HG03039 (cell line): Measurements from ENCODE around the gene LENG1.
"Not testable (repeated sequence)": the region's sequence is repeated elsewhere in the genome, so short reads cannot be mapped to it uniquely, and the experiment has no call there.

ENCODE experiments used
- ATAC-seq: cut with Tn5 transposase; IDR thresholded peaks from one replicate; pipeline ENCODE4 v1.9.1; 2021; ENCODE audit warnings: mild to moderate bottlenecking, moderate library complexity; ENCODE audit not compliant: unreplicated experiment

LENG1 gene

GRCh38 chr19:54159352-54160181 is at the start of gene LENG1:
LENG1 (minus strand) TSS chr19:54159721; CDS start chr19:54159695, 26 bp downstream.
- peak; percentile 88 for ATAC-seq

DNA sequence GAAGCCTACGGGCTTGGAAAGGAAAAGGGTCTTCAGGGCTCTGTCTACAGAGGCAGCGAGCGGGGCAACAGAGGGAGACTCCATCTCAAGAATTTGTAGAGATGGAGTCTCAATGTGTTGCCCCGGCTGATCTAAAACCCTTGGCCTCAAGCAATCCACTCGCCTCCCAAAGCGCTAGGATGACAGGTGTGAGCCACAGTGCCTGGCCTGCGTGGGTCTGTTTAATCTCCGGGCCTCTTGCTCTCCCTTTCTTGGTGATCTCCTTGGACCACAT is 49.2 kb upstream of the LENG1 start:
- ATAC-seq = no peak

DNA sequence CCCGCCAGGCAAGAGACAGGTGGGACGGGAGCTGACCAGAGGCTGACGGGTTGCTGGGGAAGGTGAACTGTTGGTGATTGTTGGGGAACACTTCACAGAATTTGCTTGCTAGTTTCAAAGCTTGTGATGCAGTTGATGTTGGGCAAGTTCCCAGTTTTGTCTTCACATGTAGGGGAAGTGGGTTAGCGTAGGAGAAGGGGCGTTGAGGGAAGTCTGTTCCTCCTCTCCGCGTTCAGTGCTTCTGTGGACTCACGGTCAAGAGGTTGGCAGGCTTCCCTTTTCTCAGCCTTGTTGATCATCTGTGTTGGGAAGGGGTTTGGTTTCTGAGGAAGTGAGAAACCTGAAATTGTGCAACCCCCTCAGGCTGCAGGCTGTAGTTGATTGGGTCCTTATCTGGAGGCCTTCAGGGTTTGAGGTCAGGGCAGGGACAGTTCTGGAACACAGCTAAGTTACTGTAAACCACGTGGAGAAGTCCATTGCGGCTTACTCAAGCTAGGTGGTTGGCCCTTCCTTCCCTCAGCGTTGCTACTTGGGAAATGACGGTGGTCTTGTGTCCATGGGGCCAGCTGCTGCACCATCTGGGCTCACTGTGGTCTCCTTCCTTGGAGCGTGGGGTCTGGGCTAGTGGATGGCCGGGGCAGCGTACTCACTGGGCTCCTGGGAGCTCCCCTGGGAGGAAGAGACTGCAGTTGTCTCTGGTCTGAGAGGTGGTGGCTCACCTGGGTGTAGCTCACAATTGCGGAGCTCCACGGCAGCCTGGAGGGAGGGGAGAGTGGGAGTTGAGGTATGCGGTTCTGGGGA is 48.7 kb upstream of the LENG1 start:
- ATAC-seq = no peak

DNA sequence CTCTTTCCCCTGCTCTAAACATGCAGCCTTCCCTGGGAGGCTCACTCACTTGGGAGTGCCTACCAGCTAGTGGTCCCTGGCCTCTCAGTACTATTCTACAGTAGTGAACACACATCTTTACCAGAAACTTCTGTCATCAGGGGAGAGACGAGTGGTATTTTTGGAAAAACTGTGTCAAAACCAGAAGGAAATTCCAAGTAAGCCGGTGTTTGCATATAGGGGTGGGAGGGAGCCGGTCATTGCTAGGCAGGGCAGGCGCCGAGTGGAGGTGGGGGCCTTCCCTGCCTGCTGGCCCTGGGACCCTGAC is 48.1 kb upstream of the LENG1 start:
- ATAC-seq = no peak

- ATAC-seq = not testable (repeated sequence)
Observed at GRCh38 chr19:54207193-54207592, 47.7 kb upstream of the LENG1 start.

GRCh38 chr19:54206831-54207177 is 47.3 kb upstream of the LENG1 start:
- no peak for ATAC-seq

- ATAC-seq = no peak
Observed at GRCh38 chr19:54206030-54206830, 46.7 kb upstream of the LENG1 start.

DNA sequence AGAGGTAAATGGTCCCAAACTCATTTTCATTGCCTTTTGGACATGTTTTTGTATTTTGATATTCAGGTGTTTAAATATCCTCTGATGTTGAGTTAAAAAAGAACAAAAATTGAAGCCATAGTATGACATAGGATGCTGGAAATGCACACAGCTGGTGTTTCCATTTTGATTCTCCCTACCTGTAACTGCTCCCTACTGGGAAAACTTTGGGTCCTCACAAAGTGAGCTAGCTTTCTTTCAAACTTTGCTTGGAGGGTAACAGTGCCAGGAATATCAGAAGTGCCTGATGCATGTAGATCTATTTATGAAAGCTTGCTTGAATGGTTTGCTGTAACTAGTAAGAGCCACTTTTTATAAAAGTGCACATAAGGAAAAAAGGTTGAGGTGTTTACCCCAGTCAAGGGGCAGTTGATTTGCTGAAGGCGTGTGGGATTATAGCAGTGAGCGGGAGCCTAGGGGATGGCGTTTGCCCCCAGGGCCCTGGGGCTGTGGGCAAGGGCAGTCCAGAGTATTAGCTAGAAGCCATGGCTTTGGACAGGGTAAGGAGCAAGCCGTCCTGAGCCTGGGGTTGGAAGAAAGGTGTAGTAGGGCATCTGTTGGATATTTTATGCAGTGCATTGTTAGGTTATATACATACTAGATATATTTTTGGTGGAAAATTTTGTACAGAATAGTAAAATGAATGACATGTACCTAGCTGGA is 45.4 kb upstream of the LENG1 start:
- no peak for ATAC-seq

- no peak for ATAC-seq
Observed at GRCh38 chr19:54203151-54203611, 43.7 kb upstream of the LENG1 start.

GRCh38 chr19:54201980-54202379 is 42.5 kb upstream of the LENG1 start:
- ATAC-seq = no peak

- no peak for ATAC-seq
Observed at GRCh38 chr19:54201172-54201701, 41.7 kb upstream of the LENG1 start.

GRCh38 chr19:54199401-54199800 is 39.9 kb upstream of the LENG1 start:
- ATAC-seq = no peak

- no peak for ATAC-seq
Observed at GRCh38 chr19:54197121-54197520, 37.6 kb upstream of the LENG1 start.

- no peak for ATAC-seq
Observed at GRCh38 chr19:54196536-54196935, 37.0 kb upstream of the LENG1 start.

DNA sequence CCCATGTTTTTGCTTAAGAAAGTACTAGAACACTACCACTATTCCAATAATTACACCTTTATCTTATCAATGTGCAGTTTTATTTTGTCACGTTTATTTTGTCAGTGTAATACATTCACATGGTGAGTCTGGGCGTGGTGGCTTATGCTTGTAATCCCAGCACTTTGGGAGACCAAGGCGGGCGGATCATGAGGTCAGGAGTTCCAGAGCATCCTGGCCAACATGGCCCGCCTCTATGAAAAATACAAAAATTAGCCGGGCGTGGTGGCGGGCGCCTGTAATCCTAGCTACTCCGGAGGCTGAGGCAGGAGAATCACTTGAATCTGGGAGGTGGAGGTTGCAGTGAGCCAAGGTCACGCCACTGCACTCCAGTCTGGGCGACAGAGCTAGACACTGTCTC is 34.9 kb upstream of the LENG1 start:
- not testable (repeated sequence) for ATAC-seq

- ATAC-seq = no peak
Observed at GRCh38 chr19:54193011-54193410, 33.5 kb upstream of the LENG1 start.

GRCh38 chr19:54191811-54192453 is 32.4 kb upstream of the LENG1 start:
- no peak for ATAC-seq

- peak; percentile 16 for ATAC-seq
Observed at GRCh38 chr19:54191011-54191810, 31.7 kb upstream of the LENG1 start, which contains the start of gene TSEN34. TSEN34 (plus strand) TSS chr19:54191308; CDS start chr19:54191365, 57 bp downstream.

DNA sequence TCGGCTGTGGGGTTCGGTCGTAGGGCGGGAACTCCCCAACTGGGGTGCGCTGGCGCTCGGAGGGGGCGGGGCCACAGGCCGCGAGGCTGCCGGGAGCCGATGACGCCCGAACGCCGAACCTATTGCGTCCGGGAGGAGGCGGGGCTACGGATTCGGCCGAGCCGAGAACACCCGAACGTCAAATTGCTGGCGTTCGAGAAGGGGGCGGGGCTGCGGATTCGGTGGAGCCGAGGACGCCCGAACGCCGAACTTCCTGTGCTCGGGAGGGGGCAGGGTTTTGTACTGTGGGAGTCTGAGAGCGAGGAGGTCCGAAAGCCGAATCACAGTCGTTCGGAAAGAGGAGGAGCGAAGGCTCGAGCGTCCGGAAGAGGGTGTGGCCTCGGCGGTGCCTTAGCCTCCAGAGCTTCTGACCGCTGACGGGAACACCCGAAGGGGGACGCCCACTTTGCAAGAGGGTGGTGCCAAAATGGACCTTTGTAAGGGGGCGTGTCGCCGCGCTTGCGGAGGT is 31.0 kb upstream of the LENG1 start:
- ATAC-seq = peak; percentile 37
